ENCODE measurements around the gene CALML6.

The CALML6 gene

GRCh38 chr1:1960480-1961196 lies 45.6 kb downstream of the CALML6 start:
- in situ Hi-C loops (cut with MboI; ENCODE audit: low sequenced_read_pairs) = loop anchor here (5.0 to 10.0 kb wide), 2 partner anchors 77 to 214 kb away; no protein-coding TSS in a partner anchor

GRCh38 chr1:1962752-1963151 lies 47.7 kb downstream of the CALML6 start:
- in situ Hi-C loops (cut with MboI; ENCODE audit: low sequenced_read_pairs) = loop anchor here (5.0 to 10.0 kb wide), 2 partner anchors 75 to 212 kb away; no protein-coding TSS in a partner anchor

- in situ Hi-C loops (cut with MboI; ENCODE audit: low sequenced_read_pairs) = loop anchor here (5.0 to 10.0 kb wide), 2 partner anchors 74 to 211 kb away; no protein-coding TSS in a partner anchor
Observed at GRCh38 chr1:1963570-1963969, 48.5 kb downstream of the CALML6 start.

GRCh38 chr1:1964811-1965210 lies 49.8 kb downstream of the CALML6 start:
- in situ Hi-C loops (cut with MboI; ENCODE audit: low sequenced_read_pairs) = loop anchor here (5.0 to 10.0 kb wide), 2 partner anchors 72 to 210 kb away; no protein-coding TSS in a partner anchor

- in situ Hi-C loops (cut with MboI; ENCODE audit: low sequenced_read_pairs) = loop anchor here (10.0 kb wide), 1 partner anchor 209 kb away; no protein-coding TSS in a partner anchor
Observed at GRCh38 chr1:1965546-1965945, 50.5 kb downstream of the CALML6 start.

- in situ Hi-C loops (cut with MboI; ENCODE audit: low sequenced_read_pairs) = loop anchor here (10.0 kb wide), 1 partner anchor 209 kb away; no protein-coding TSS in a partner anchor
Observed at GRCh38 chr1:1966071-1966740, 51.1 kb downstream of the CALML6 start.
